ENCODE data around the gene IL10.

IL10 gene

GRCh38 chr1:206809504-206810084 is 37.3 kb upstream of the IL10 start:
- Histone ChIP-seq H3K27me3 (no peaks in the 10 kb centered on the region), H3K36me3 (no peaks in the 10 kb centered on the region), H3K27ac (no peak overlapping the region), H3K4me3 (ENCODE audit: low read depth in 1 of 2, low read length in 1 of 2) (no peak overlapping the region), H3K9me3 (no peaks in the 10 kb centered on the region), H3K4me1 (ENCODE audit: control insufficient read depth in 1 of 2, insufficient read depth in 1 of 2, low read depth in 1 of 2, low read length in 1 of 2) (no peaks in the 10 kb centered on the region)
- no peak for TF ChIP-seq CTCF (IDR thresholded peaks at IDR 0.05)

GRCh38 chr1:206808615-206809014 is 36.3 kb upstream of the IL10 start:
- Histone ChIP-seq H3K36me3 (no peaks in the 10 kb centered on the region), H3K9me3 (no peaks in the 10 kb centered on the region), H3K27ac (no peak overlapping the region), H3K4me3 (ENCODE audit: low read depth in 1 of 2, low read length in 1 of 2) (no peak overlapping the region), H3K4me1 (ENCODE audit: control insufficient read depth in 1 of 2, insufficient read depth in 1 of 2, low read depth in 1 of 2, low read length in 1 of 2) (no peaks in the 10 kb centered on the region), H3K27me3 (no peaks in the 10 kb centered on the region)
- no peak for TF ChIP-seq CTCF (IDR thresholded peaks at IDR 0.05)

- no peak overlapping the region for H3K4me3 ChIP-seq (ENCODE audit: low read depth in 1 of 2, low read length in 1 of 2)
- no peaks in the 10 kb centered on the region for H3K9me3 ChIP-seq
- no peaks in the 10 kb centered on the region for H3K36me3 ChIP-seq
- TF ChIP-seq CTCF (IDR thresholded peaks at IDR 0.05): no peak
- no peaks in the 10 kb centered on the region for H3K4me1 ChIP-seq (ENCODE audit: control insufficient read depth in 1 of 2, insufficient read depth in 1 of 2, low read depth in 1 of 2, low read length in 1 of 2)
- H3K27ac ChIP-seq: no peak overlapping the region
- no peaks in the 10 kb centered on the region for H3K27me3 ChIP-seq
These were observed 33.1 kb upstream of the IL10 start for GRCh38 chr1:206805357-206805756.

- Histone ChIP-seq H3K4me3 (ENCODE audit: low read depth in 1 of 2, low read length in 1 of 2) (no peak overlapping the region), H3K27ac (no peak overlapping the region), H3K27me3 (no peaks in the 10 kb centered on the region), H3K4me1 (ENCODE audit: control insufficient read depth in 1 of 2, insufficient read depth in 1 of 2, low read depth in 1 of 2, low read length in 1 of 2) (no peaks in the 10 kb centered on the region), H3K36me3 (no peaks in the 10 kb centered on the region), H3K9me3 (no peaks in the 10 kb centered on the region)
- no peak for TF ChIP-seq CTCF (IDR thresholded peaks at IDR 0.05)
These were observed 32.0 kb upstream of the IL10 start for GRCh38 chr1:206804156-206804737.

- Histone ChIP-seq H3K9me3 (no peaks in the 10 kb centered on the region), H3K4me1 (ENCODE audit: control insufficient read depth in 1 of 2, insufficient read depth in 1 of 2, low read depth in 1 of 2, low read length in 1 of 2) (no peaks in the 10 kb centered on the region), H3K36me3 (no peaks in the 10 kb centered on the region), H3K4me3 (ENCODE audit: low read depth in 1 of 2, low read length in 1 of 2) (no peak overlapping the region), H3K27me3 (no peaks in the 10 kb centered on the region), H3K27ac (no peak overlapping the region)
- TF ChIP-seq CTCF (IDR thresholded peaks at IDR 0.05): no peak
These were observed 31.0 kb upstream of the IL10 start for GRCh38 chr1:206803221-206803730.
